Amniotic stem cell (primary cell): ENCODE data around the gene TPM2.
"Not testable (repeated sequence)": the region's sequence is repeated elsewhere in the genome, so short reads cannot be mapped to it uniquely, and the experiment has no call there.

Experiments used
- DNase-seq: peaks from one replicate; lab custom pipeline; 2025; lab: John Stamatoyannopoulos, UW

The TPM2 gene

GRCh38 chr9:35653611-35654010 lies 36.1 kb downstream of the TPM2 start:
- DNase-seq, result no peak

GRCh38 chr9:35652829-35653209 lies 36.9 kb downstream of the TPM2 start:
- DNase-seq, result no peak

- DNase-seq, result no peak
These were observed 37.5 kb downstream of the TPM2 start for GRCh38 chr9:35651956-35652828.

- DNase-seq, result no peak
These were observed 39.2 kb downstream of the TPM2 start, which contains the start of gene SIT1 for GRCh38 chr9:35650341-35651158. TSS of gene SIT1 (minus strand) at chr9:35650931. CDS start at chr9:35650853, 78 bp downstream.

DNA sequence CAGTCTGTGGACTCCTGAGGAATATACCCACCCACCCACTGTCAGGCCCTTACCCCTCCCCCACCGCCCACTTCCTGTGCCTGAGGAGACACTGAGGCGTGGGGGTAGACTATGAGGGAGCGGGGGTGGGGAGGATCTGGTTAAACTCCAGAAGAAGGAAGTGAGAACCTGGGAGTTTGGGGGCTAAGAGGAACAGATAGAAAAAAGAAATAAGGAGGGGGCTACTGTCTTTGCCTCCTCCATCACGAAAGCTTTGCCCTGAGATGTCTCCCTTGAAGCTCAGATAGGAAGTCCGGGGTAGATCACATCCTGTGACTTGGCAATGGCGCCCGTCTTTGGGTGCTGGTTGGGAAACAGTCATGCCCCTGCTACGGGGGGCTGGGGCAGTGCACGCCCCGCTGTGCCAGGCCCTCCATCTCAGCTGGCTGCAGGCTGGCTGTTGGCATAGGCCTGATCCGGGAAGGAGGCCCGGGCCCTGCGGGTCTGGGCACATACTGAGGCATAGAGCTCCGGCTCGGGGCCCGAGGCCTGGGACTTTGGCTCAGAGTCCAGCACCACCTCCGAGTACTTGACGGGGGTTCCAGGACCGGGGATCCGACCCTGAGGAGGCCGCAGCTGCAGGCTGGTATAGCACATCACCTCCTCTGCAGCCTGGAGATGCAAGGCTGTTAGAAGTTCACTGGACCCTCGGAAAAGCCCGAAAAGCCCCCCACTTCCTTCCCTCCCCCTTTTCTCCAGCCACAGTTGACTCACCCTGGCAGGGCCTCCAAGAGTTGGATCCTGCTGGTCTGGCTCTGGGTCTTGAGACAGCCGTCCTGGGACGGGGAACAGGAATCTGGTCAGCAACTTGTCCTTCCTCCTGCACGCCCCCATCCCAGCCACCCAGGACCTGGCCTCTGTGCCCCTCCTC lies 40.0 kb downstream of the TPM2 start:
- no peak for DNase-seq

- peak; percentile 79 for DNase-seq
These were observed 43.0 kb downstream of the TPM2 start for GRCh38 chr9:35646533-35647265.

- no peak for DNase-seq
These were observed 43.6 kb downstream of the TPM2 start for GRCh38 chr9:35646153-35646532.

GRCh38 chr9:35645736-35646135 lies 44.0 kb downstream of the TPM2 start:
- DNase-seq, result not testable (repeated sequence)

DNA sequence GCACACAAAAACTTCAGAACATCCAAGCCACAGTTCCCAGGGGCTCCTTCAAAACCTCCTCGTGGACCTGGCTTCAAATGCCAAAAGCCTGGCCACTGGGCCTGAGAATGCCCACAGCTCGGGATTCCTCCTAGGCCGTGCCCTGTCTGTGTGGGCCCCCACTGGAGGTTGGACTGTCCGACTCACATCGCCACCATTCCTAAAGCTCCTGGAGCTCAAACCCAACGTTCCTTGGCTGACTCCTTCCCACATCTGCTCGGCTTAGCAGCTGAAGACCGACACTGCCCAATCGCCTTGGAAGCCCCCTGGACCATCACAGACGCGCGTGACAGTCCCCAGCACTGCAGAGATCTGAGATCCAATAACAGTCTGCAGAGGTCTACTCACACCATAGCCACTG lies 46.7 kb downstream of the TPM2 start:
- DNase-seq, result no peak

GRCh38 chr9:35641478-35641877 lies 48.2 kb downstream of the TPM2 start:
- not testable (repeated sequence) for DNase-seq

DNA sequence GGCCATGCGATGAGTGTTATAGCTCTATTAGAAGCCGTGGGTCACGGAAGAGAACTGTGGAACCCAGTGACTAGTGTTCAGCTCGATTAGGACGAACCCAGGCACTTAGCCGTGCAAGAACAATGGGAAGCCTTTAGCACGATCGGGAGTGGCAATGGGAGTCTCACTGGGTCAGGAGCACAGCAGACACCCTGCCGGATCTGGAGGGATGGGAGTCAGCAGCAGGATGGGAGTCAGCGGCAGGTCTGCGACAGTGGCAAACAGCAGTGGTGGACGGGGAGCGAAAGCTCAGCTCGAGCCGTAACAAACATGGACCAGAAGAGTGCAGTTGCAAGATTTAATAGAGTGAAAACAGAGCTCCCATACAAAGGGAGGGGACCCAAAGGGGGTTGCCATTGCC lies 49.3 kb downstream of the TPM2 start:
- DNase-seq, result not testable (repeated sequence)

DNA sequence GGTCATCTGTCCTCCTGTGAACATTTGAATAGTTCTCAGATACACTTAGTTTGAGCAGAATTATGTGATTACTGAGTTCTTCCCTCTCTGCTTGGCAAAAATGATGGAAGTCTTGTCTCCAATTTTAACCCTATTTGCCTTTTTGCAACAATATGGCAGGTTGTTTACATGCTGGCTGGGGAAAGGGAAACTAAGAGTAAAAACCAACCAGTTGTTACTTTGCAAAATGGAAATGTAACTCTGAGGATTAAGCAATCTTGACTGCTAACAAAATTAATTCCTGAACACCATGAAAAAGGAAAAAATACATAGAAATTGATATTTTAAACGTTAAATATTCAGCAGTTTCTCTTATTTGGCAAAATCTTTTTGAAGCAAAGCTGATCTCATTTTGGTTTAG lies 50.1 kb downstream of the TPM2 start:
- DNase-seq, result no peak

DNA sequence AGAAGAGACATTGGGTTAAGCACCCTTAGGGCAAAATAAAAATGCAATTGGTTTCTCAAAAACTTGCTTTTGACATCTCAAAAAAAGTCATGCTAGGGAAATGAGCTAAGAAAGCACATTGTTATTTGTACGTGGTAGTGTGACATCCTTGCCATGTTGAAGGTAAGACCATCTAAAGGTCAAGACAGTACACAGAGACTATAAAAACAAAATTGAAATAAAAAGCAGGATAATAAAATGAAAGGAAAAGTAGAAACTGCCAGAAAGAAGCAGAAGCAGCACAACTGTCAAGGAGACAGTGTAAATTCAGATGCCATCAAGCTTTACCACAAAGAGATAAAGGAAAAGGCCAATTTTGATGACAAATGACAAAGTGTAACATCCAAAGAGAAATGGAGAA lies 50.5 kb downstream of the TPM2 start:
- DNase-seq, result not testable (repeated sequence)

GRCh38 chr9:35638751-35639150 lies 51.0 kb downstream of the TPM2 start:
- not testable (repeated sequence) for DNase-seq

DNA sequence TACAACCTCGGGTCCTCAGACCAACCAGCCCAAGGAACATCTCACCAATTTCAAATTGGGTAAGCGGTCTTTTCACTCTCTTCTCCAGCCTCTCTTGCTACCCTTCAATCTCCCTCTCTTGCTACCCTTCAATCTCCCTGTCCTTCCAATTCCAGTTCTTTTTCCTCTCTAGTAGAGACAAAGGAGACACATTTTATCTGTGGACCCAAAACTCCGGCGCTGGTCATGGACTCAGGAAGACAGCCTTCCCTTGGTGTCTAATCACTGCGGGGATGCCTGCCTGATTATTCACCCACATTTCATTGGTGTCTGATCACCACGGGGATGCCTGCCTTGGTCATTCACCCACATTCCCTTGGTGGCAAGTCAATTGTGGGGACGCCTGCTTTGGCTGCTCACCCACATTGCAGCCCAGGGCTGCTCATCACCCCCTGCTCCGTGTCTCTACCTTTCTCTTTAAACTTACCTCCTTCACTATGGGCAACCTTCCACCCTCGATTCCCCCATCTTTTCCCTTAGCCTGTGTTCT lies 52.2 kb downstream of the TPM2 start:
- not testable (repeated sequence) for DNase-seq

- DNase-seq, result not testable (repeated sequence)
These were observed 52.9 kb downstream of the TPM2 start for GRCh38 chr9:35636877-35637246.

GRCh38 chr9:35636135-35636876 lies 53.4 kb downstream of the TPM2 start:
- no peak for DNase-seq

DNA sequence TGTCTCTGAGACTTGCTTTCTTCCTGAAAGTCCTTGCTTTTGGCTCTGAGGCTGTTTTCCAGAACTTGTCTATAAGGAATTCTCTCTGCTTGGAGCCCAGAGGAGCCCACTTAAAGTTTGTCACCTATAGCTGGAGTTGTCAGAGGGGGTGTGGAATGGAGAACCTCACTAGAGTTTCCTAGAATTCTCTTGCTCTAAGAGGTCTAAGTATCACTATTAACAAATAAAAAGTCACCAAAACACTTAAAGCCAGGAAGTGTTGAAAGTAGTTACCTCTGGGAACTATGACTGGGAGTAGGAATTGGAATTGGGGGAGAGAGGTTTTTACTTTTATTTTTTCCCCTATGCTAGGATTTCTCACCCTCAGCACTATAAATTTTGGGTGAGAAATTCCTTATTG lies 54.0 kb downstream of the TPM2 start:
- DNase-seq, result no peak
